WI38 (cell line): ENCODE measurements around the gene ASIP.
"Not testable (repeated sequence)": the region's sequence is repeated elsewhere in the genome, so short reads cannot be mapped to it uniquely, and the experiment has no call there.

Experiments
- H3K4me3 ChIP-seq: 2 replicates; pipeline ENCODE4 v1.5.1; 2011; ENCODE audit warnings: low read depth, mild to moderate bottlenecking, control low read depth, low read length
- TF ChIP-seq, protein P1 (sequence below): IDR thresholded peaks from 2 replicates; pipeline ENCODE4 v1.5.1; 2012; ENCODE audit warnings: low read depth, mild to moderate bottlenecking, control low read depth, low read length

Gene ASIP

DNA sequence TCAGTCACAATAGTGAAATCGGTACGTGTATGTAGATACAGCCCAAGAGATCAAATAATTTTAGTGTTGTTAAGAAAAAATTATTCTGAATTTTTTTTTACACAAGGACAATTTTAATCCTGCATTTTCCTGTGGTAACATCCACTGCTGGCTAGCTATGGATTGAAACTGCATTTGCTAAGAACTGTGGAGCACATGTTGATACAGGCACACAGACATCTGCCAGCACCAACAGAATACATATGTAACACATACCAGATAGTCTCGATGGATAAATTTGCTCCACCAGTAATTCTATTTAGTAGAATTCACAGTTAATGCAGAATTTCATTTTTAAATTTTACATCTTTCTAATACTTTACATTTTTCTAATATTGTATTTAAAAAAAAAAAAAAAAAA lies 2.2 kb downstream of the ASIP start:
- no peak overlapping the region for H3K4me3 ChIP-seq
- TF ChIP-seq, protein P1, sequence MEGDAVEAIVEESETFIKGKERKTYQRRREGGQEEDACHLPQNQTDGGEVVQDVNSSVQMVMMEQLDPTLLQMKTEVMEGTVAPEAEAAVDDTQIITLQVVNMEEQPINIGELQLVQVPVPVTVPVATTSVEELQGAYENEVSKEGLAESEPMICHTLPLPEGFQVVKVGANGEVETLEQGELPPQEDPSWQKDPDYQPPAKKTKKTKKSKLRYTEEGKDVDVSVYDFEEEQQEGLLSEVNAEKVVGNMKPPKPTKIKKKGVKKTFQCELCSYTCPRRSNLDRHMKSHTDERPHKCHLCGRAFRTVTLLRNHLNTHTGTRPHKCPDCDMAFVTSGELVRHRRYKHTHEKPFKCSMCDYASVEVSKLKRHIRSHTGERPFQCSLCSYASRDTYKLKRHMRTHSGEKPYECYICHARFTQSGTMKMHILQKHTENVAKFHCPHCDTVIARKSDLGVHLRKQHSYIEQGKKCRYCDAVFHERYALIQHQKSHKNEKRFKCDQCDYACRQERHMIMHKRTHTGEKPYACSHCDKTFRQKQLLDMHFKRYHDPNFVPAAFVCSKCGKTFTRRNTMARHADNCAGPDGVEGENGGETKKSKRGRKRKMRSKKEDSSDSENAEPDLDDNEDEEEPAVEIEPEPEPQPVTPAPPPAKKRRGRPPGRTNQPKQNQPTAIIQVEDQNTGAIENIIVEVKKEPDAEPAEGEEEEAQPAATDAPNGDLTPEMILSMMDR = no peak

DNA sequence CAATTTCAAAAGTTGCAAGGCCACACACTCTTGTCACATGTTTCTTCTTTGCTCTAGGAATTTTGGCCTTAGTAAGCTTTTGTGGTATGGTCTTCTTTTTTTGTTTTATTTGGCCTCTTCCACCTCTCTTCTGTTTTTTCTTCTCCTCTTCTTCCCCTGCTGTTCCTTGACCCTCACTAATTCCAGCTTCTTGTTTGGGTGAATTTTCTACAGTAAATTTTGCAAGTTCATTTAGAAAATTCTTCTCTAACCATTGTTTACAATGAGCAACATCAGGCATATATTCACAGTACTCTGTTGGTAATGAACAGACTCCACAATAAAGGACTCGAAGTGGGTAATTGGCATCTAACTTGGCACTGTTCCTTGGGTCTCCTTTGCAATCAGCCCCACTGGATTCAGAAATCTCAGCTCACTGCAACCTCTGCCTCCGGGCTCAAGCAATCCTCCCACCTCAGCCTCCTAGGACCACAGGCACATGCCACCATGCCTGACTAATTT lies 5.0 kb downstream of the ASIP start:
- no peak overlapping the region for H3K4me3 ChIP-seq
- TF ChIP-seq, protein P1 = no peak

DNA sequence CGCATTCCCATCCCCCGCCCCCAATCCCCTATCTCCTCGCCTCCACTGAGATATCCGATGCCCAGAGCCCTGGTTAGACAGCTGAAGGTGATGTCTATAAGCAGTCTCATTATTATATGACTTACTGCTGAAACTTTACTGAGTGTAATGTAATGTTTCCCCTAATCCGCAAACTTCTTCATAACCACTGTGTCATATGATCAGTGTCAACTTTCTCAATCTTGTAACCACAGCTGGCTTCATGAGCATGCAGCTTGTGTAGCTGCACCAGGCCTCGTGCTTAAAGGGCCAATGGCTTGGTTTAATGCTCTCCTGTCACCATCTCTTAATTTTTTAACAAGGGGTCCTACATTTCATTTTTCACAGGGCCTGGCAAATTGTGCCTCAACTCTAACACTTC lies 8.1 kb downstream of the ASIP start:
- no peak overlapping the region for H3K4me3 ChIP-seq
- TF ChIP-seq, protein P1 = no peak

DNA sequence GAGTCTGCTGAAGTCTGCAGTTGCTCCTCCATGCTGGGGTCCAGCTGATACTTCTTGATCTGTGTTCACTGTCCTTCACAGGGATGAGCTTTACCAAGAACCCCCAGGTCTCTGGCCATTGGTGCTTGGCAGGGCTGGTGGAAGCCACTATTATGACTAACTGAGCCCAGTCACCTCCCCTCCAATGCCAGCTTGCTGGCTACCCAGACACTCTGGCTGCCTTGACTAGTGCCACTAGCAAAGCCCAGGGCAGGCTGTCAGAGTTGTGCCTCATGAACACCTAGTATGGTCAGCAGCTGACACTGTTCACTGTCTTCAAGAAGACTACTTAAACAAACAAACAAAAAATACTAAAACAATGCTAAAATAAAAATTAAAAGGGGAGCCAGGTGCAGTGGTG lies 8.8 kb downstream of the ASIP start:
- no peak overlapping the region for H3K4me3 ChIP-seq
- TF ChIP-seq, protein P1 = no peak

DNA sequence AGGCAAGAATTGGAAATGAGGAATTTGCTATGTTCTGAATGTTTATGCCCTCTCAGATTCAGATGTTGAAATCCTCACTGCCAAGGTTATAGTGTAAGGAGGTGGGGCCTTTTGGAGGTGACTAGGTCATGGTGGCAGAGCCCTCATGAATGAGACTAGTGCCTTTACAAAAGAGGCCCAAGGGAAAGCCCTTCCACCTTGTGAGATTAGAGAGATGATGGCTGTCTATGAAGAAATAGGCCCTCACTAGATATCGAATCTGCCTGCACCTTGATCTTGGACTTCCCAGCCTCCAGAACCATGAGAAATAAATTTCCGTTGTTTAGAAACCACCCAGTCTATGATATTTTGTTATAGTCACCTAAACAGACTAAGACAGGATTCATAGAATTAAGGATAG lies 10.4 kb downstream of the ASIP start:
- TF ChIP-seq, protein P1 = no peak

DNA sequence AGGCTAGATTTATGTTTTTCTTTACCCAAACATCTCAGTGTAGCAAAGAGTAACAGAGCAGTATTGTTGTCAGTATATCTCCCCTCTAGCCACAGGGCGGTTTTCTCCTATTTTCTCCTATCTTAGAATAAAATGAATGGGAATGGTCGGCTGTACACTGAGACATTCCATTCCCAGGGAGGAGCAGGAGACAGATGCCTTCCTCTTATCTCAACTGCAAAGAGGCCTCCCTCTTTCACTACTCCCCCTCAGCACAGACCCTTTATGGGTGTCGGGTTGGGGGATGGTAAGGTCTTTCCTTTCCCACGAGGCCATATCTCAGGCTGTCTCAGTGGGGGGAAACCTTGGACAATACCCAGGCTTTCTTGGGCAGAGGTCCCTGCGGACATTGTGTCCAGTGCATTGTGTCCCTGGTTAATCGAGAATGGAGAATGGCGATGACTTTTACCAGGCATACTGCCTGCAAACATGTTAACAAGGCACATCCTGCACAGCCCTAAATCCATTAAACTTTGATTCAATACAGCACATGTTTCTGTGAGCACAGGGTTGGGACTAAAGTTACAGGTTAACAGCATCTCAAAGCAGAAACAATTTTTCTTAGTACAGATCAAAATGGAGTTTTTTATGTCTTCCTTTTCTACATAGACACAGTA lies 11.3 kb downstream of the ASIP start:
- not testable (repeated sequence) for H3K4me3 ChIP-seq

More for the DNA sequence above, 10.4 kb downstream of the ASIP start:
- H3K4me3 ChIP-seq = no peak overlapping the region

DNA sequence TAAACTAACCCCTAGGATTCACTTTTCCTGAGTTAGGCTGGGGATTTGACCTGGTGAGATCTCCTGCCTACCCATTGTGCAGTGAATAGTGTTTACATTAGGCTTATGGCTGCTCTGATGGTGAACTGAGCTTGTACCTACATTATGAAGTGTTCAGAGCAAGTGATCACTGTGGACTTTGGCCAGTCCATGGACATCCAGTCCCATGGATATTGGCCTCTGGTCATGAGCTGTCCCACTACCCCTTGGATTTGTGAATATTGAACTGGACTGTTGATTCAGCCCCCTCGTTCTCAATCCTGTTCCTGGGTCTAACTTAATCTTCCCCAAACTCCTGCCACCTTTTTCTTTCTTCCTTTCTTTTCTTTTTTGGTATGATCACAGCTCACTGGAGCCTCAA lies 13.8 kb downstream of the ASIP start:
- H3K4me3 ChIP-seq = no peak overlapping the region
- TF ChIP-seq, protein P1 = no peak

DNA sequence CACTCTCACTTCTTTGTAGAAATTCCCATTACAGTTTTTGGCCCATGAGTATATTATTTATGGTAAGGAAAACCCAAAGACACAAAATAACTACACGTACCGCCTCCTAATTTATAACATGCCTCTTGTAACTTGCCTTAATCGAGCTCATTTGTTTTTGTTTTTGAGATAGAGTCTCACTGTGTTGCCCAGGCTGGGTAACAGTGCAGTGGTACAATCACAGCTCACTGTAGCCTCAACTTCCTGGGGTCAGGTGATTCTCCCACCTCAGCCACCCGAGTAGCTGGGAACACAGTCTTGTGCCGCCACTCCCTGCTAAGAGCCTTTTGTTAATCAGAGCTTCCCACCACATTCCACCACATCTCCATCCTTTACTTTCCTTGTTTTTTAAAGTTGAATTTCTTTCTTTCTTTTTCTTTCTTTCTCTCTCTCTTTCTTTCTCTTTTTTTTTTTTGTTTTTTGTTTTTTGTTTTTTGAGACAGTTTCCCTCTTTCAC lies 15.5 kb downstream of the ASIP start:
- TF ChIP-seq, protein P1 = no peak
- H3K4me3 ChIP-seq = no peak overlapping the region
